ENCODE data around the gene NKX6-2.
A peak's percentile ranks its signal among the peaks of the same experiment; 100 is the strongest.
"Not testable (repeated sequence)": the region's sequence is repeated elsewhere in the genome, so short reads cannot be mapped to it uniquely, and the experiment has no call there.

Gene NKX6-2

DNA sequence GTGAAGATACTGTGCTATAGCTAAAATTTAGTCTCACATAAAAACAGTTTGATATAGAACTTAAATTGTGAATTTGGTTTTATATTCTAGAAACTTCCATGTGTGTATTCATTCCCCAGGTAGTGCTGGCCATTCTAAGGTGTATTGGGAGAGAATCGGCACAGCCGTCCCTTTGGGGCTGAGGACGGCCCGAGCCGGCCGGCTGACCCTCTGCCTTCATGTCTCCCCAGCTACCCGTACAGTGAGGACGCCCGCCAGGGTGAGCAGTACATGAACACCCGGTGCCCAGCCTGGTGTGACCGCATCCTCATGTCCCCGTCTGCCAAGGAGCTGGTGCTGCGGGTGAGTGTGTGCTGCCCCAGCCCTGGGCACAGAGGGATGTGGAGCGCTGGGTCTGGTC lies 8.5 kb downstream of the NKX6-2 start:
- no peak for DNase-seq

DNA sequence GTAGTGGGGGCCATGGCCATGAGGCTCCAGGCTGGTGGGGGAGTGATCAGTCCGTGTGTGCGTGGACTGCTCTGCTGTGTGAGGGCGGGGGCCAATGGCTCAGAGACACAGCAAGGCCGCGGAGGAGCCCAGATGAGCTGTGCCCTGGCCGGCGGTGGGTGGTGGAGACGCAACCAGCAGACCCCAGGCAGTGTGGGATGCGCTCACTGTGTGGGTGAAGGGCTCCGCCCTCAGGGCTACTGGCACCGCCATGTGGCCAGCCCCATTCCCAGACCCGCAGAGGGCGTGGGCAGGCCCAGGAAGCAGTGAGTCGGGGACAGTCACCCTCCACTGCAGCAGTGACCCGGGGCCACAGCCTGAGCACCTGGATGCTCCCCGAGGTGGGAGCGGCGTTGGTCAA lies 9.1 kb downstream of the NKX6-2 start:
- DNase-seq, result no peak

DNA sequence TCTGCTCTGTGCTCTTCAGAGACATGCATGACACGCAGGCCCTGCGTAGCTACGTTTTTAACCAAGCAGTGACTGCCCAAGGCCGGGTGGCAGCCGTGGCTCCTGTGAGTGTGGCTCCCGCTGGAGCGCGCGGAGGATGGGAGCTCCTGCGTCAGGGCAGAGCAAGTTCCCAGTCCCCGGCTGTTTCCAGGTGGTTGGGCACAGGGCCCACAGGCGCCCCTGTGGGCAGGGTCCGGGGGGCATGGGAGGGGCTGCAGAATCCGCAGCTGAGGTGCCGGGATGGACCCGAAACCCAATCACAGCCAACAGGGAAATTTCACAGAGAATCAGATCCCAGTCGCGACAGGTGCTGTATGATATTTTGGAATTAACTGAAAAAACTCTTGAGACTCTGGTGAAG lies 9.8 kb downstream of the NKX6-2 start:
- no peak for DNase-seq

DNA sequence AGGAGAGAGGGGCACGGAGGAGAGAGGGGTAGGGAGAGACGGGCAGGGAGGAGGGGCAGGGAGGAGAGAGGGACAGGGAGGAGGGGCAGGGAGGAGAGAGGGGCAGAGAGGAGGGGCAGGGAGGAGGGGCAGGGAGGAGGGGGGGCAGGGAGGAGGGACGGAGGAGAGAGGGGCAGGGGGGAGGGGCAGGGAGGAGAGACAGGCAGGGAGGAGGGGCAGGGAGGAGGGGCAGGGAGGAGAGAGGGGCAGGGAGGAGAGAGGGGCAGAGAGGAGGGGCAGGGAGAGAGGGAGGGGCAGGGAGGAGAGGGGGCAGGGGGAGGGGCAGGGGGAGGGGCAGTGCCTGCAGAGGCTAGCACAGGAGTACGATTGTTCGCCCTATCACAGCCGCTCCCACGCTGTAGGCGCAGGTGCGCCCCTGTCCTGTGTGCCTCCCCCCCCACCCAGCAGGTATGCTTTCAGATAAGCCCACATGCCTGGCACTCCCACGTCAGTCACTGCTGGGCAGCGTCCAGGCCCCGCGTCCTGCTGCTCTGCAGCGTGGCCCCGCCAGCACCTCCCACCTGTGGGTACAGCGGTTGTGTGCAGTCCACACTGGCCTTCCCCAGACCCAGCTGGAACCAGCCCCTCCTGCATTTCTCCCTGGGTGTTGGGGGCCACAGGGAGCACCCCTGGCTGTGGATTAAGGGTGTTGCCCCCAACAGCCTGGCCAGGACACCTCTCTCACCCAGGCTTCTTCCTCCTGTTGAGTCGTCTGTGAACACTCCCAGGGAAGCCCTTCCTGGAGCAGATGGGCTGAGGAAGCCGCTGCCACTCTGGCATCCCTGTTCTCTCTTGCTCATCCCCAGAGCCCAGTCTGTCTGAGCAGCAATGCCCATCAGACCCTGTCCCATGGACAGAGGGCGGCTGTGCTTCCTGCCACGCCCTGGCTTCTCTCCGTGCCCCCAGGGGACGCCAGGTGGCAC lies 10.8 kb downstream of the NKX6-2 start:
- peak in 1 of 2 experiments; percentile 54 for DNase-seq

DNA sequence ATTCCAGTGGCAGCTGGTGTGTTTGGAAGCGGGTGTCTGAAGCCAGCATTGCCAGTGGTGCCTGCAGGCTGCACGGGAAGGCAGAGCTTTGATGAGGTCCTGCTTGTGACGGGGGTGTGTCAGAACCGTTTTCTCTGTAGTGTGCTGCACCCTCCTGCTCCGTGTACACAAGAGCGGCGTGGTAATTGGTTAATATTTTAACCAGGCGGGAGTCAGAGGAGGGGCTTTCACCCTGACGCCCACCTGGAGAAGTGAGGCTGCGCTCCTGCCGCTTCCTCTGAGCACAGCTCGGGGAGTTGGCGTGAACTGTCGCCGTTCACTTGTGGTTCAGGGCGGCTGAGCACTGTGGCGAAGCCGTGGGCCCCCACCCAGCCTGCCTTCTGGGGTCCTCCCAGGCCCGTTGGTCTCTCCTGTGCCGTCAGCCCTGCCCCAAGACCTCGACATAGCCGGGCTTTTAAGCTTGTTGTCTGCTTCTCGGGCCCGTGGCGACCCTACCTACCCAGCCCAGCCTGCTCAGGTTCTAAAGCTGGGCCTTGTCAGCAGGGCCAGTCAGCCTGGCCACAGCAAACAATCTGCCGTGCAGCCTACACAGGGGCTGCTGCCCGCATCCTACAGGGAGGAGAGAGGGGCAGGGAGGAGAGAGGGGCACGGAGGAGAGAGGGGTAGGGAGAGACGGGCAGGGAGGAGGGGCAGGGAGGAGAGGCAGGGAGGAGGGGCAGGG lies 11.6 kb downstream of the NKX6-2 start:
- DNase-seq, result no peak

DNA sequence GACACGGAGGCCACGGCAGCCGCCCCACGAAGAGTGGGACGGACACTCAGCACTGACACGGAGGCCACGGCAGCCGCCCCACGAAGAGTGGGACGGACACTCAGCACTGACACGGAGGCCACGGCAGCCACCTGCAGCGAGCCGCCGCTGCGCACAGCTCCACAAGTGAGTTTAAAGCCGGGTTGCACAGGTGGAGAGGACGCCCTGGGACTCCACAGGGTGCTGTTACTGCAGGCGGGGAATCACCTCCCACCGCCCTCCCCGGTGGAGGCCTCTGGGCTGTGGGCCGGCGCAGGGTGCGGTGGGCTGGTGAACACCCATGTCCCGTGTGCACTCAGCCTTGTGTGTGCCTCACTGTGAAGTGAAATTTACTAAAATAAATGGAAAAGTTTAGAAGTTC lies 13.1 kb downstream of the NKX6-2 start:
- DNase-seq, result not testable (repeated sequence)

DNA sequence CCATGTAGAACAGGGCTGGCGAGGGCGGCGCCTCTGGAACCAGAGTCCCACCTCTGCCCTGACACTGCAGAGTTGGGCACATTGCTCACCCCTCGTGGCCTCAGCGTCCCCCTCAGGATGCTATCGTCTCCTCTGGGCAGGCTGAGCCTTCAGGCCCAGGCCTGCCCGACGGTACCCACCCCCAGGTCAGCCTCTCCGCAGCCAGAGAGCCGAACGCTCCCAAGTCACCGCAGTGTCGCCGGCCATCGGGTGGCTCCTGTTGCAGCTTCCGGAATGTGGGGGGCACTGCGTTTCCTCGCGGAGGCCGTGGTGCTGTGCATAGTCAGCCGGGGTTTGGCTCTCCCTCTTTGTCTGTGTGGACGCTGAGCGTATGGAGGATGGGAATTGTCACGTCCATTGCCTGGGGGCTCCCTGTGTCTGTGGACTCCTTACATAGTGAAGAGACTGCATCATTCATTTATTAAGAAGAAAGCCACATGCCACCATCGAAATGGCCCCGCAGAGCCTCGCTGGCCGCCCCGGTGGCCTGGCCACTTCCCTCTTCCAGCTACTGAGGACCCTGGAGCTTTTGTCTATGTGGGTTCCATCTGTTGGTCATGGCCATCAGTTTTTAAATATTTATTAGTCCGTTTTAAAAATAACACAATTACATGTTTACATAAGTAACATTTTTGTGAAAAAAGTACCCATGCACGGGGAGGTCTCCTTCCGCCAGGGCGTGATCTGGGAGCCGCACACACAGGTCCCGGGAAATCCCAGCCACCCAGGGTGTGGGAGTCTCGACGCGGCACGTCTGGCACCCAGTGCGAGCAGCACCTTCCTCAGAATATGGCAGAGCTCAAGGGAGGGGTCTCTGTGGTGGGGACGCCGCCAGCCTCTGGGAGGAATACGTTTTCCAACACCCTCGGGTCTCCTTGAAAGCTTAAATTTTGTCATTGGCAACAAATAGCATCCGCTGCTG lies 15.6 kb downstream of the NKX6-2 start:
- no peak for DNase-seq

DNA sequence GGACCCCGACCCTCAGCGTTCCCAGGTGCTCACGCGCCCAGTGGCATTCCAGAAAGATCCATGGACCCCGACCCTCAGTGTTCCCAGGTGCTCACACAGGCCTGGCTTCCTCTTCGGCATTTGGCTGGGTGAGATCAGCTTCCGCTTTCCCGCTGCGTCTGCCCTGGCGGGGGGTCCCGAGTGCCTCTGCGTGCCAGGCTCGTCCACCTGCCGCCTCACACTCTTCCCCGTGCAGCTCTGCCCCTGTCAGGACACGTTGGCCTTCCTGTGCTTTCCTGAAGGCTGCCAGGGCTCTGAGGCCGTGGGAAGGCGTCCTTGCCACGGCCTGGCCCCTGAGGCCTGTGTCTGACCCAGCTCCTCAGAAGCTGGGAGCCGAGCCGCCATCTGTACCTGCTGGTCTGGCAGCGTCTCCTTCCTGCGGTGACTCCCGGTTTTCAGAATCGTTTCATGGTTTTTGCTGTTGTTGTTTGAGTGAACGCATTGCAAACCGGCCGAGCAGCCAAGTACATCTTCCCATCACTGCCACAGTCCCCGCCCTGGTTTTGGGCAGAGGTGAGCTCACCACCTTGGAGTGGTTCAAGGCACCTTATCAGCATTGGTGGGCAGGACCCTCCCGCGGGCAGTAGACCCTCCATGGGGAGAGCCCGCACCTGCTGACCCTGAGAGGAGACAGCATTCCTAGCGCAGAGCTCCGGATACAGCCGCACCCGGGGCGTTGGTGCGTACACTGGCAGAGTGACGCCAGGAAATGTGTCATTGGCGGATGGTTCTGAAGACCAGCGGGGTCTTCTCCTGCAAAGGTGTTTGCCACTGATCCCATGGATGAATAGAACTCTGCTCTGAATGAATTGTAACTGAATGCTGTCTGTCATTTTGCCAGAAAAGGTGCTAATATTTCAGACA lies 17.4 kb downstream of the NKX6-2 start:
- no peak for DNase-seq

DNA sequence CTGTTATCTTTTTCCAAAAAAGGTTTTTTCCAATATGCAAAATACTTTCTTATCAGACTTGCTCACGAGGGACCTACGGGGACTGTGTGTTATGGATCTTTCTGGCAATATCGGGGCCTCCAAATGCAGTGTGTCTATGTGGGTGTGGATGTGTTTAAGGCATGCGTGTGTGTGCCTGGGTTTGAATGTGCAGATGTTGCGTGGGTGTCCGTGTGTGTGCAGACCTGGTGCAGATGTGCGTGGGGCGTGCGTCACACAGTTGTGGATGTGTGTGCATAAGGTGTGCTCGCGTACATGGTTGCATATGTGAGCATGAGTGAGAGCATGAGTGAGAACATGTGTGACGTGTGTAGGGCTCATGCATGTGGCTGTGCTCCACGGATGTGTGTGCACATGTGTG lies 19.7 kb downstream of the NKX6-2 start:
- no peak for DNase-seq

DNA sequence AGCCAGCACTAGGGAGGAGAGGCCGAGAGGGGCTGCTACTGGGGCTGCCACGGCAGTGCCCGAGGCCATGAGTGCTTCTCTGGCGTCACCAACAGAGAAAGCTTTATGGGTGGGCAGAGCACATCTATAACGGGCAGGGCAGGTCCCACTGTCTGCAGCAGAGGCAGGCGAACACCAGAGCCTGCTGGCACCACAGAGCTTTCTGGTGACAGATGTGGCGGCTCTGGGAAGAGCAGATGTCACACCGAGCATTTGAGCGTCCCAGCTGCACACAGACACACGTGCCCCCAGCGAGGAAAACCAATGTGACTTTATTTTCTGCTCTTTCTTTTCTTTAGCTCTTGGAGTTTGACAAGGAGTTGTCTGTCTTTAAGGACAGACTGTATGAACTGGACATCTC lies 20.5 kb downstream of the NKX6-2 start:
- DNase-seq, result no peak

DNA sequence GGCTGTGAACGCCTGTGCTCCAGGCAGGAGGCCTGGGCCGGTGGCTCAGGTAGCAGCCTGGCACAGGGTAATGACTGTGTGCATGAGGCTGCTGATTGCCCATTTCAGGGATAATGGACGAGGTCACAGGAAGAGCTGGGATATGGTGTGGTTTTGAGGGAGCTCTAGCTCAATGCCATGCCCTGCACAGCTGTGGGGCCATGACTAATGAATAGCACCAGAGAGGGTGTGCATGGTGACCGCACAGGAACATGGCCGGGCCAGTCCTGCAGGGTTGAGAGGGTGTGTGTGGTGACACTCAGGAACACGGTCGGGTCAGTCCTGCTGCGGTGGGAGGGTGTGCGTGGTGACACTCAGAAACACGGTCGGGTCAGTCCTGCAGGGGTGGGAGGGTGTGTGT lies 21.8 kb downstream of the NKX6-2 start:
- DNase-seq, result no peak

DNA sequence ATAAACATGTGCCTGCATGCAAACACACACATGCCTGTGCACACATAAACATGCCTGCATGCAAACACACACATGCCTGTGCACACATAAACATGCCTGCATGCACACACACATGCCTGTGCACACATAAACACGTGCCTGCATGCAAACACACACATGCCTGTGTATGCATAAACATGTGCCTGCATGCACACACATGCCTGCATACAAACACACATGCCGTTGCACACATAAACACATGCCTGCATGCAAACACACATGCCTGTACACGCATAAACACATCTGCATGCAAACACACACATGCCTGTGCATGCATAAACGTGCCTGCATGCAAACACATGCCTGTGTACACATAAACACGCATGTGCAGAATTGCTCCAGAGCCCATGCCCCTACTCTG lies 22.4 kb downstream of the NKX6-2 start:
- DNase-seq, result no peak

DNA sequence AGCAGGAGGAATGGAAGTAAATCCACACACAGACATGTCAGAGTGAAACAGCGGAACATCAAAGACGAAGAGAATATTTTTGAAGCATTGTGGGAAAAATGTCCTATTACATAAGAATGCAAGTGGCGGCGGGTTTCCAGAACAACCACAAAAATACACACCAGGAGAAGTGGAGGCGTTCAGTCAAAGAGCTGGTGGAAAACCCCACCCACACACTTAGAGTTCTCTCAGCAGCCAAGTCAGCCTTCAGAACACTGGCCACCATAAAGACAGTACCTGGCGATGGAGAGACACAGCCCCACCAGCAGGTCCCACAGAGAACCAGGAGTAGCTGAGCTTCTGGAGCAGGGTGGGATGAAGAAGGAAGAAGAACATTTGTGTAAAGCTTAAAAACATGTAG lies 23.7 kb downstream of the NKX6-2 start:
- no peak for DNase-seq

DNA sequence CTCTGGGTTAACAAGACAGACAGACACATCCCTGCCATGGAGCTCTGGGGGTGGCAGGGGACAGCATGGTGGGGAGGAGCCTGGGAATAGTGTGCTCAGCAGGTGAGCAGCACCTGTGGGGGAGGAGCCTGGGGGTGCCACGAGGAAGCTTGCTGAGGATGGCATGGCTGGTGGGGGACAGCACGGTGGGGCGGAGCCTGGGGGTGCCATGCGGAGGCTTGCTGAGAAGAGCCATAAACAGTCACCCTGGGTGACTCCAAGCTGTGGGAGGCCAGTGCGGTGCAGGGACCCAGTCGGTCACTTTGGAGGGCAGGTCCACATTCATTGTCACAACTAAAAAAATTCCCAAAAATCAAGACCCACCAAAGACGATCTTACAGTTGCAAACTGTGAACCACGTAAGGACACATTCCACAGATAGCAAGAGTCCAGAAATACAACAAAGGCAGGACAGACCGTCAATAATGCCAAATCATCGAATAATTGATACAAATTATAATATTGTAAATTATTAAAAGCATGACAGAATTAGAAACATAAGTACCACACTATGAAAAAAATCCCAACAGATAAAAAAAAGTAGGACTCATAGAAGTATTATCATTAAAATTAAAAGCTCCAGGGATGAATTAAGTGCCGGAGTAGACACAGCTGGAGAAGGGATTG lies 24.4 kb downstream of the NKX6-2 start:
- DNase-seq, result no peak

DNA sequence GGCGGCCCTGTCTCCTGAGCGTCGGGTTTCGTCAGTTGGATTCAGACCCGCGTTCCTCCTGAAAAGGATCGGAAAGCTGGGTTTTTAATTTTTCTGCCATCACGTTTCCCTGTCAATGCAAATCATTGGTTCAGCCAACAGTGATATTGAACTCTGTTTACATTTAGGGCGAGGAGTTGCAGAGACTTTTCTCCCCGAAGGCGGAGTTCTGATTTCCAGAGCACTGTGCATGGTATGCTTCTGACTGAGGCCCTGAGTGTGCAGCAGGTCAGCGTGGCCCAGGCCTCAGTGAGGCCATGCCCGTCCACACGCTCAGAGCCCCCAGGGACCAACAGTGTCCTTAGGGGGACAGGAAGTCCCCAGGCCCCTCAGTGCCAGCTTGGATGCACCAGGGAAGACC lies 27.1 kb downstream of the NKX6-2 start:
- no peak for DNase-seq

DNA sequence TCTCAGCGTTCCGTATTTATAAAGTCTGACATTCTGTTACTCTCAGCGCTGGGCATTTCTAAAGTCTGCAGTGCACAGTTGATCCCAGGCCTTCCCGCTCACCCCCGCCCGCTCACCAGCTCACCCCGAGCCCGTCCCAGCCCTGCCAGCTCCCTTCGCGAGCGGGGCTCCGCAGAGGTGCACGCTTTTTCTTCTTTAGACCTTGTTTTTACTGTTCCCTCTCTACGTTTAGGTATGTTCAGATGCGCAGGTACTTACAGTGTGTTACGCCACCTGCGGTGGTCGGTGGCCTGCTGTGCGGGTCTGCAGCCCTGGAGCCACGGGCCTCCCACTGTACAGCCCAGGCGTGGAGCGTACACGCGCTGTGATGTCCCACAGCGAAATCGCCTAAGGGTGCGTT lies 28.8 kb downstream of the NKX6-2 start:
- DNase-seq, result no peak

DNA sequence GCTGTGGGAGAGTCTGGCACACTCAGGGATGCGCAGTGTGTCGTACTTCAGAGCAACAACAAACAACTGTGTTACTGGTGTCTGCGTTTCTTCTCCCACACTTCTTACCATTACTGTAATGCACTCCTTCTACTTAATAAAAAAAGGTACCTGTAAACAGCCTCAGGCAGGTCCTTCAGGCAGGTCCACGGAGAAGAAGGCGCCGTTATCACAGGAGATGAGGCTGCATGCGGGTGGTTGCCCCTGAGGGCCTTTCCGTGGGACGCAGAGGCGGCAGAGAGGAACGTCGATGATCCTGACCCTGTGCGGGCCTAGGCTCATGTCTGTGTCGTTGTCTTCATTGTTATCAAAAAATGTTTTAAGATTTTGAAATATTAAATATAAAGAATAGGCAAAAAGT lies 29.4 kb downstream of the NKX6-2 start:
- no peak for DNase-seq

DNA sequence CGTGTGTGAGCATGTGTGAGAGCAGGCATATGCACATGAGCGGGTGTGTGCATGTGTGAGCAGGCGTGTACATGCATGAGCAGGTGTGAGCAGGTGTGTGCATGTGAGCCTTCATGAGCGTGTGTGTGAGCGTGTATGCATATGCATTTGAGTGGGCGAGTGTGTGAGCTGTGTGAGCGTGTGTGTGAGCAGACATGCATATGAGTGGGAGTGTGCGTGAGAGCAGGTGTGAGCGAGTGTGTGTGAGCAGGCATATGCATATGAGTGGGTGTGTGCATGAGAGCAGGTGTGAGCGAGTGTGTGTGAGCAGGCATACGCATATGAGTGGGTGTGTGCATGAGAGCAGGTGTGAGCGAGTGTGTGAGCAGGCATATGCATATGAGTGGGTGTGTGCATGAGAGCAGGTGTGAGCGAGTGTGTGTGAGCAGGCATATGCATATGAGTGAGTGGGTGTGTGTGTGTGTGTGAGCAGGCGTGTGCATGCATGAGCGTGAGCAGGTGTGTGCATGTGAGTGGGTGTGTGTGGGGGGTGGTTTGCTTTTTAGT lies 30.7 kb downstream of the NKX6-2 start:
- DNase-seq, result no peak

DNA sequence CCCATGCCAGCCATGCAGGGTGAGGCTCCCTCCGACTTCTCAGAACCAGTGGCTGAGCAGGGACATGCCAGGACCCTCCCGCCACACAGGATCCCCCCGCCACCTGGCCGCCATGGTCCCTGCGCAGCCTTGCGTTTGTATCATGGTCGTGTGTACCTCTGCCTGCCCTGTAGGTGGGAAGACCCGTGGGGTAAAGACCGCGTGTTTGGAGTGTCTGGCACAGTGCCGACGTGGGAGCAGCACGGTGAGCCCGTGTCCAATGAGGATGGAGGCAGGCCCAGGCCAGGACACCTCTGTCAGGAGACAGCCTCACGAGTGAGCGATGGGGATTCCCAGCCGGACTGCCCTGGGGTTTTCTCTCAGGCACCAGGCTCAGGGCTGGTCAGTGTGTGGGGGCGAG lies 31.9 kb downstream of the NKX6-2 start:
- no peak for DNase-seq

DNA sequence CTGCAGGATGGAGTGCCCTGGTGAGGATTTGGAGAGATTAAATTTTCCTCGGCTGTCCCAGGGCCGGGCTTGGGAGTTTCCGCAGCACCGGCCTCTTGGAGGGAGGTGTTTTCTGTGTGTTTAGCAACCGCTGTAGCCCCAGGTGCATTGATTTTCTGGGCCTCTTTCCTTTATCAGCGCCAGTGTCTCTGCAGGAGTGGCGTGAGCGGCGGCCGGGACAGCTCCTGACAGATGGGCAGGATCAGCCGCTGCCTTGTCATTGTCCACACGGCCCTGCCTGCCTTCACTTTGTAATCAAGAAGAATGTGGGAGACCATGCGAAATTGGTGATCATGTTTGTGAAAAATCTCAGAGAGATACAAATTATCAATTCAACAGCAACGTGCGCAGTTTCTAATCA lies 32.4 kb downstream of the NKX6-2 start:
- DNase-seq, result no peak

DNA sequence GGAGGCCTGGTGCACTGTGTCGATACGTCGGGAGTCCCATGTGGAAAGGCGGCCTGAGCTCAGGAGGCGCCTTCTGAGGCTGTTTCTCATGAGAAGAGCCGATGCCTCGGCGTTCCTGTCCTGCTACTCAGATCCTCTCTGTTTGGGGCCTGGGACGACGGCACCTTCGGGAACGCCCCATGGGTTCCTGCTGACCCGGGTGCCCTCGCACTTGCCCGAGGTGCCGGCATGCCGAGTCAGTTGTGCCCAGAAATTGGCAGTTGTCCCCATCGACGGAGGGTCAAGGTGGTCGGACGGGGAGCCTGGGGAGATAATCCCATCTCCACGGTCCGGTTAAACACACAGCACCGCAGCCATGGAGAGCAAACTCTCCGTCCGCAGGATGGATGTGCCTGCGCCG lies 33.0 kb downstream of the NKX6-2 start:
- DNase-seq, result no peak
